A549 (cell line): ENCODE data around the gene CACNB3.

Experiments used
- BHLHE40 ChIP-seq: IDR thresholded peaks from 2 replicates; pipeline ENCODE4 v1.6.1; 2012; ENCODE audit warnings: low read depth, low read length, inconsistent platforms
- FOSL2 ChIP-seq, 2 experiments: fragments of 450-650 bp in 1 of 2; fragments of >200 bp in 1 of 2; sonication (Bioruptor Twin) in 1 of 2; formaldehyde crosslinking; IDR thresholded peaks; 2 replicates each; pipeline versions ENCODE4 v1.5.0 to v1.6.1; 2016 to 2020; ENCODE audit warnings: mild to moderate bottlenecking in 1 of 2, moderate library complexity in 1 of 2
- FOXS1 ChIP-seq: fragments of 250-450 bp; sonication (Bioruptor Pico); IDR thresholded peaks from 2 replicates; pipeline ENCODE4 v1.5.0; 2020; ENCODE audit warnings: mild to moderate bottlenecking, moderate library complexity
- GATA3 ChIP-seq: IDR thresholded peaks from 2 replicates; pipeline ENCODE4 v1.6.1; 2012; ENCODE audit warnings: borderline replicate concordance
- HOXA7 ChIP-seq: fragments of 250-450 bp; sonication (Bioruptor Pico); IDR thresholded peaks from 2 replicates; pipeline ENCODE4 v1.5.0; 2020; ENCODE audit warnings: mild to moderate bottlenecking, moderate library complexity
- POLR2A ChIP-seq: IDR thresholded peaks from 2 replicates; pipeline ENCODE4 v1.6.1; 2012; ENCODE audit warnings: mild to moderate bottlenecking, low read length
- POLR2AphosphoS2 ChIP-seq: conservative IDR thresholded peaks from 2 replicates; pipeline ENCODE4 v1.6.1; 2012; ENCODE audit warnings: low read length, improper control_type of control experiment, inconsistent platforms
- TF ChIP-seq, protein P1 (sequence below): fragments of >200 bp; sonication (Bioruptor Twin); formaldehyde crosslinking; IDR thresholded peaks from 3 replicates; pipeline ENCODE4 v1.5.1; 2016
- TF ChIP-seq, protein P2 (sequence below): fragments of 150-350 bp; IDR thresholded peaks from 2 replicates; pipeline ENCODE4 v1.6.1; 2014; ENCODE audit warnings: low read depth, mild to moderate bottlenecking, low read length
- TF ChIP-seq, protein P3 (sequence below): fragments of 200-600 bp; sonication (generic); IDR thresholded peaks from 2 replicates; pipeline ENCODE4 v1.6.1; 2016; ENCODE audit warnings: antibody characterized with exemption, mild to moderate bottlenecking, moderate library complexity
- TF ChIP-seq, protein P4 (sequence below): IDR thresholded peaks from 2 replicates; pipeline ENCODE4 v1.6.1; 2012
- TF ChIP-seq, protein P5 (sequence below): fragments of 250-450 bp; sonication (Bioruptor Pico); IDR thresholded peaks from 2 replicates; pipeline ENCODE4 v1.5.0; 2021; ENCODE audit warnings: mild to moderate bottlenecking, moderate library complexity, borderline replicate concordance

DNA sequence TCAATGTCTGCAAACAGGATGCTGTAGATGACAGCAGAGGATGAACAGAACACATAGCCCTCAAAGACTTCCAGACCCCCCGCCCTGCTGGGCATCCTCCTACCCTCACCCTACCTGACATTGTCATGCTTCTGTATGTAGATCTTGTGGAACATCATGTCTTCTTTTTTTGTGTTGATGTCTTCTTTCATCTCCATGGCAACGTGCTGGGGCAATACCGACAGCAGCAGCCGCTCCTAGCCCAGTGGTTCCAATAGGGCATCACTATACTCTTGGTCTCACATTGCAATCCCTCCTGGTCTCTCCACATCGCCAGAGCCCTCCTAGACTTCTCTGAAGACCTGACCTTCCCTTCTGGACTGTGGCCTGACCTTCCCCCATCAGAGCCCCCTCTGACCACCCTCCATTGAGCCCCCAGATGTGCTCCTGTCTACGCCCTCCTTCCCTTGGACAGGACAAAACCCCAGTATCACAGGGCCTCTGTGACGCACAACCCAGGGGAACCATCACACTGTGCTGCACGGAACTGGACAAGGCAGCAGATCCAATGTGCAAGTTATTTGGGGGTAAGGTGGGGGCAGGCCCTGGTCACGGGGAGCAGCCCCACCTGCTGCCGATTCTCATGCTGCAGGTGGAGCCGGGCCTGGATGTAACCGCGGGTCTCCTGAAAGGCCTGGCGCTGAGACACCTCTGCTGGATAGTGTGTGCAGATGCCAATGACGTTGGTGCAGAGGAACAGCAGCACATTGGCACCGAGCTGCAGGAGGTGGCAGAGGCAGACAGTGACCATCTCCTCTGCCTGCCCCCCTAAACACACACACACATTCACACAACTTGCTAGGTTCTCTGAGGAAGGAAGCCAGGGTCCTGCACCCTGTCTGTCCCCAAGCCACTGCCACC is 40.5 kb upstream of the CACNB3 start:
- TF ChIP-seq POLR2AphosphoS2 (no peak), HOXA7 (CRISPR knock-in tag) (no peak), POLR2A (no peak), FOXS1 (no peak), GATA3 (no peak), FOSL2 (IDR thresholded peaks at IDR 0.05) (no peak), FOSL2 (CRISPR knock-in tag; IDR thresholded peaks at IDR 0.05) (no peak), BHLHE40 (no peak)
- TF ChIP-seq, protein P1, sequence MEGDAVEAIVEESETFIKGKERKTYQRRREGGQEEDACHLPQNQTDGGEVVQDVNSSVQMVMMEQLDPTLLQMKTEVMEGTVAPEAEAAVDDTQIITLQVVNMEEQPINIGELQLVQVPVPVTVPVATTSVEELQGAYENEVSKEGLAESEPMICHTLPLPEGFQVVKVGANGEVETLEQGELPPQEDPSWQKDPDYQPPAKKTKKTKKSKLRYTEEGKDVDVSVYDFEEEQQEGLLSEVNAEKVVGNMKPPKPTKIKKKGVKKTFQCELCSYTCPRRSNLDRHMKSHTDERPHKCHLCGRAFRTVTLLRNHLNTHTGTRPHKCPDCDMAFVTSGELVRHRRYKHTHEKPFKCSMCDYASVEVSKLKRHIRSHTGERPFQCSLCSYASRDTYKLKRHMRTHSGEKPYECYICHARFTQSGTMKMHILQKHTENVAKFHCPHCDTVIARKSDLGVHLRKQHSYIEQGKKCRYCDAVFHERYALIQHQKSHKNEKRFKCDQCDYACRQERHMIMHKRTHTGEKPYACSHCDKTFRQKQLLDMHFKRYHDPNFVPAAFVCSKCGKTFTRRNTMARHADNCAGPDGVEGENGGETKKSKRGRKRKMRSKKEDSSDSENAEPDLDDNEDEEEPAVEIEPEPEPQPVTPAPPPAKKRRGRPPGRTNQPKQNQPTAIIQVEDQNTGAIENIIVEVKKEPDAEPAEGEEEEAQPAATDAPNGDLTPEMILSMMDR: no peak
- TF ChIP-seq, protein P2, sequence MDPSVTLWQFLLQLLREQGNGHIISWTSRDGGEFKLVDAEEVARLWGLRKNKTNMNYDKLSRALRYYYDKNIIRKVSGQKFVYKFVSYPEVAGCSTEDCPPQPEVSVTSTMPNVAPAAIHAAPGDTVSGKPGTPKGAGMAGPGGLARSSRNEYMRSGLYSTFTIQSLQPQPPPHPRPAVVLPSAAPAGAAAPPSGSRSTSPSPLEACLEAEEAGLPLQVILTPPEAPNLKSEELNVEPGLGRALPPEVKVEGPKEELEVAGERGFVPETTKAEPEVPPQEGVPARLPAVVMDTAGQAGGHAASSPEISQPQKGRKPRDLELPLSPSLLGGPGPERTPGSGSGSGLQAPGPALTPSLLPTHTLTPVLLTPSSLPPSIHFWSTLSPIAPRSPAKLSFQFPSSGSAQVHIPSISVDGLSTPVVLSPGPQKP: no peak
- TF ChIP-seq, protein P3, sequence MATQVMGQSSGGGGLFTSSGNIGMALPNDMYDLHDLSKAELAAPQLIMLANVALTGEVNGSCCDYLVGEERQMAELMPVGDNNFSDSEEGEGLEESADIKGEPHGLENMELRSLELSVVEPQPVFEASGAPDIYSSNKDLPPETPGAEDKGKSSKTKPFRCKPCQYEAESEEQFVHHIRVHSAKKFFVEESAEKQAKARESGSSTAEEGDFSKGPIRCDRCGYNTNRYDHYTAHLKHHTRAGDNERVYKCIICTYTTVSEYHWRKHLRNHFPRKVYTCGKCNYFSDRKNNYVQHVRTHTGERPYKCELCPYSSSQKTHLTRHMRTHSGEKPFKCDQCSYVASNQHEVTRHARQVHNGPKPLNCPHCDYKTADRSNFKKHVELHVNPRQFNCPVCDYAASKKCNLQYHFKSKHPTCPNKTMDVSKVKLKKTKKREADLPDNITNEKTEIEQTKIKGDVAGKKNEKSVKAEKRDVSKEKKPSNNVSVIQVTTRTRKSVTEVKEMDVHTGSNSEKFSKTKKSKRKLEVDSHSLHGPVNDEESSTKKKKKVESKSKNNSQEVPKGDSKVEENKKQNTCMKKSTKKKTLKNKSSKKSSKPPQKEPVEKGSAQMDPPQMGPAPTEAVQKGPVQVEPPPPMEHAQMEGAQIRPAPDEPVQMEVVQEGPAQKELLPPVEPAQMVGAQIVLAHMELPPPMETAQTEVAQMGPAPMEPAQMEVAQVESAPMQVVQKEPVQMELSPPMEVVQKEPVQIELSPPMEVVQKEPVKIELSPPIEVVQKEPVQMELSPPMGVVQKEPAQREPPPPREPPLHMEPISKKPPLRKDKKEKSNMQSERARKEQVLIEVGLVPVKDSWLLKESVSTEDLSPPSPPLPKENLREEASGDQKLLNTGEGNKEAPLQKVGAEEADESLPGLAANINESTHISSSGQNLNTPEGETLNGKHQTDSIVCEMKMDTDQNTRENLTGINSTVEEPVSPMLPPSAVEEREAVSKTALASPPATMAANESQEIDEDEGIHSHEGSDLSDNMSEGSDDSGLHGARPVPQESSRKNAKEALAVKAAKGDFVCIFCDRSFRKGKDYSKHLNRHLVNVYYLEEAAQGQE: no peak
- TF ChIP-seq, protein P4, sequence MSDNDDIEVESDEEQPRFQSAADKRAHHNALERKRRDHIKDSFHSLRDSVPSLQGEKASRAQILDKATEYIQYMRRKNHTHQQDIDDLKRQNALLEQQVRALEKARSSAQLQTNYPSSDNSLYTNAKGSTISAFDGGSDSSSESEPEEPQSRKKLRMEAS: no peak
- TF ChIP-seq, protein P5, sequence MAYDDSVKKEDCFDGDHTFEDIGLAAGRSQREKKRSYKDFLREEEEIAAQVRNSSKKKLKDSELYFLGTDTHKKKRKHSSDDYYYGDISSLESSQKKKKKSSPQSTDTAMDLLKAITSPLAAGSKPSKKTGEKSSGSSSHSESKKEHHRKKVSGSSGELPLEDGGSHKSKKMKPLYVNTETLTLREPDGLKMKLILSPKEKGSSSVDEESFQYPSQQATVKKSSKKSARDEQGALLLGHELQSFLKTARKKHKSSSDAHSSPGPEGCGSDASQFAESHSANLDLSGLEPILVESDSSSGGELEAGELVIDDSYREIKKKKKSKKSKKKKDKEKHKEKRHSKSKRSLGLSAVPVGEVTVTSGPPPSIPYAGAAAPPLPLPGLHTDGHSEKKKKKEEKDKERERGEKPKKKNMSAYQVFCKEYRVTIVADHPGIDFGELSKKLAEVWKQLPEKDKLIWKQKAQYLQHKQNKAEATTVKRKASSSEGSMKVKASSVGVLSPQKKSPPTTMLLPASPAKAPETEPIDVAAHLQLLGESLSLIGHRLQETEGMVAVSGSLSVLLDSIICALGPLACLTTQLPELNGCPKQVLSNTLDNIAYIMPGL (CRISPR knock-in tag): no peak
